Measurements from ENCODE around the gene KLHL2.

KLHL2 gene

DNA sequence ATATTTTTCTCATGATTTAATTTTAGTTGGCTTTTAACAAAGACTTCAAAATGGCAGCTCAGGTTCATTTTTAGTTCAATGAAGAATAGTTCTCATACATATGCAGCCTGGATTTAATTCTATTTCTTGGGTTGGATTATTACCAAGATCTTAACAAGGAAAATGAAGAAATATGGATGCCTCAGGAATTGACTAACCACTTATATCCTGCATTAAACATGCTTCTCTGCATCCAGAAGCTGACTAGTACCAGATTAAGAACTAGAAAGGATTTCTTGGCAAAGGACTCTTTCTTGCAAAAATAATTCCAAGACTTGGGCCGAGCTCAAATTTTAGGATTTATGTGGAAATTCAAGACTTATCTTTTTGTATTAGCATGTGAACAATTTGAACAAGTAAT lies 5.6 kb upstream of the KLHL2 start:
- peaks cover 11% of the 10 kb centered on the region for H3K27me3 ChIP-seq (ENCODE audit: insufficient read depth, insufficient read length)
- no peaks in the 10 kb centered on the region for H3K9me3 ChIP-seq (ENCODE audit: insufficient read depth, low read length)
- no peaks in the 10 kb centered on the region for H3K36me3 ChIP-seq (ENCODE audit: insufficient read depth, insufficient read length, low read length)
- H3K4me3 ChIP-seq (ENCODE audit: insufficient read length, low read depth), result no peak overlapping the region
- no peak for DNase-seq (ENCODE audit: low read depth, low spot score)
- TF ChIP-seq ZNF274 (IDR thresholded peaks at IDR 0.05; ENCODE audit: low read depth, low read length), result no peak
- no peak for TF ChIP-seq SUZ12 (IDR thresholded peaks at IDR 0.05; ENCODE audit: extremely low read depth, insufficient read depth, insufficient read length)
- TF ChIP-seq YY1 (IDR thresholded peaks at IDR 0.05; ENCODE audit: insufficient read depth, insufficient read length), result no peak
- no peak overlapping the region for H3K9ac ChIP-seq (ENCODE audit: insufficient read length, low read depth)
- H3K4me1 ChIP-seq (ENCODE audit: insufficient read depth, insufficient read length), result peaks cover 2% of the 10 kb centered on the region

DNA sequence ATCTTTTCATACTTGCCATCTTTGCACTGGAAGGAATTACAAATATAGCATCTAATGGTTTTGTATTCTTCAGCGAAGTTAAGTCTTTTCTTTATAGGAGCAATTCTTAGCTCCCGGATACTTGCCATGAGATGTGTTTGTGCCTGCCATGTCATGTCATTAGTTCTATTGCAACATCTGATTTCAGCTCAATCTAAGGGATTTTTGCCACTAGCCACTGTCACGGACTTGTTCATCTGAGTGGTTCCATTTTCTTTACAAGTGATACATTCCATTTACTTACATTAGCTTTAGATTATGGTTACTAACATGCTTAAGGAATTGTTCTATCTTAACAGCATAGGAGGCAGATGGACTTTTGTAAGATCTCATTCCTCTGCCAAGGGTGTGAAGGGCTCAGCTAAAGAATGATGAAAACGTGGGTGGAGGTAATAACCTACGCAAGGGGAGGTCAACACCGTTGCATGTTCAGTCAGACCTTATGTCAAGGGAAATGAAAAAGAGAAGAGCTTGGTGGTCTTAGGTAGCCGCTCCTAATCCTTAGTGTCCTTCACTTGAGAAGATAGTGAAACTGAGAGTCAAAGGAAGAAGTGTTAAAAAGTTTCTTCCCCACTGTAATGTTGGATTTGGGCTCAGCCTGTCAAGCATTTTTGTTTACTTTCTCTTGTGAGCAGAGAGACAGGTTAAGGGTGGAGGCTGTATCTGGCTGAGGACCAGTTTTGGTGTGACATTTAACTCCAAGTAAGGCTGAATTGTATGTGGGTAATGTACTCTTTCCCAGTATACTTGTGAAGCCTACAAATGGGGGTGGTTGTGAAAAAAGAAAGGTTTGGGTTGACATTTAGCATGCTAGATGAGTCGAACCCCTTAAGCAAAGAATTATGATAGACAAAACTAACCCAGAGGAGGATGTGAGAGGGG lies 3.6 kb upstream of the KLHL2 start:
- Histone ChIP-seq H3K36me3 (ENCODE audit: insufficient read depth, insufficient read length, low read length) (no peaks in the 10 kb centered on the region), H3K4me1 (ENCODE audit: insufficient read depth, insufficient read length) (peaks cover 3% of the 10 kb centered on the region), H3K4me3 (ENCODE audit: insufficient read length, low read depth) (no peak overlapping the region), H3K27me3 (ENCODE audit: insufficient read depth, insufficient read length) (peaks cover 26% of the 10 kb centered on the region), H3K9me3 (ENCODE audit: insufficient read depth, low read length) (no peaks in the 10 kb centered on the region), H3K9ac (ENCODE audit: insufficient read length, low read depth) (no peak overlapping the region)
- TF ChIP-seq ZNF274 (IDR thresholded peaks at IDR 0.05; ENCODE audit: low read depth, low read length) (no peak), YY1 (IDR thresholded peaks at IDR 0.05; ENCODE audit: insufficient read depth, insufficient read length) (no peak), SUZ12 (IDR thresholded peaks at IDR 0.05; ENCODE audit: extremely low read depth, insufficient read depth, insufficient read length) (no peak)
- no peak for DNase-seq (ENCODE audit: low read depth, low spot score)

DNA sequence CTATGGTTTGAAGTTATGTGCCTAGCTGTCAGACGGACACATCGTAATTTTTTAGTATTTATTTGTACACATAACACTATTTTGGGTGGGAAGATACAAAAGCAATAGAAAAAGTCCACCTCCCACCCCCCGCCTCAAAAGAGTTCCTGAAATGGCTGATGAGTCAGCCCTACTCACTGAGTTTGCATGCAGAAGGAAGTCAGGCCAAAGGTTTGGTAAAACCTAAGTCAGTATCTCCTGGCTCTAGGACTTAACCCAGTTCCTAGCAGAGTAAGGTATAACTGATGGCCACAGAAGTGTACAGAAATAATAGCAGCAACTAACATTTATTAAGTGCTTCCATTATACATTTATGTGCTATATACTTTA lies 2.9 kb upstream of the KLHL2 start:
- Histone ChIP-seq H3K27me3 (ENCODE audit: insufficient read depth, insufficient read length) (peaks cover 32% of the 10 kb centered on the region), H3K4me1 (ENCODE audit: insufficient read depth, insufficient read length) (peaks cover 3% of the 10 kb centered on the region), H3K4me3 (ENCODE audit: insufficient read length, low read depth) (no peak overlapping the region), H3K9ac (ENCODE audit: insufficient read length, low read depth) (no peak overlapping the region), H3K36me3 (ENCODE audit: insufficient read depth, insufficient read length, low read length) (no peaks in the 10 kb centered on the region), H3K9me3 (ENCODE audit: insufficient read depth, low read length) (no peaks in the 10 kb centered on the region)
- no peak for DNase-seq (ENCODE audit: low read depth, low spot score)
- TF ChIP-seq ZNF274 (IDR thresholded peaks at IDR 0.05; ENCODE audit: low read depth, low read length) (no peak), SUZ12 (IDR thresholded peaks at IDR 0.05; ENCODE audit: extremely low read depth, insufficient read depth, insufficient read length) (no peak), YY1 (IDR thresholded peaks at IDR 0.05; ENCODE audit: insufficient read depth, insufficient read length) (no peak)

DNA sequence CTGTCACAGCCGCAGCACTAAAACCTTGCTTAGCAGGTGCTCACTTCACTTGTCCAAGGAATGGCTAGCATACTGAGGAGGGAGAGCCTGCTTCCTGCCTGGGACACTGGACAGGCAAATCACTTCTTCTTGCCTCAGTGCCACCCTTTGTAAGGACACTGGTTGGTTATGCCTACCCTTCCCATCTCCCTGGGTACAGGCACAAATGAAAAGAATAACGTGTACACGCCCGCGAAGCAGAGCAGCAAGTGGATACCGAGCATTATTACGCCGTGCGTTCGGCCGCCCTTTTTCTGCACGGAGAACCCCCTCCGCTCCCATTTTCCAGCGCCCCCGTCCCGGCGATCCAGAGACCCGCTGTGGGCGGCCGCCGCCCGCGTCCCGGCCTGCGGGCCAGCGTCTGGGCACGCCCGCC lies 338 bp upstream of the KLHL2 start:
- peak overlapping the region; percentile 56 for H3K9ac ChIP-seq (ENCODE audit: insufficient read length, low read depth)
- H3K4me3 ChIP-seq (ENCODE audit: insufficient read length, low read depth), result peak overlapping the region; percentile 74
- H3K36me3 ChIP-seq (ENCODE audit: insufficient read depth, insufficient read length, low read length), result no peaks in the 10 kb centered on the region
- peaks cover 3% of the 10 kb centered on the region for H3K4me1 ChIP-seq (ENCODE audit: insufficient read depth, insufficient read length)
- no peak for DNase-seq (ENCODE audit: low read depth, low spot score)
- H3K9me3 ChIP-seq (ENCODE audit: insufficient read depth, low read length), result no peaks in the 10 kb centered on the region
- no peak for TF ChIP-seq ZNF274 (IDR thresholded peaks at IDR 0.05; ENCODE audit: low read depth, low read length)
- TF ChIP-seq YY1 (IDR thresholded peaks at IDR 0.05; ENCODE audit: insufficient read depth, insufficient read length), result no peak
- TF ChIP-seq SUZ12 (IDR thresholded peaks at IDR 0.05; ENCODE audit: extremely low read depth, insufficient read depth, insufficient read length), result no peak
- H3K27me3 ChIP-seq (ENCODE audit: insufficient read depth, insufficient read length), result peaks cover 34% of the 10 kb centered on the region

DNA sequence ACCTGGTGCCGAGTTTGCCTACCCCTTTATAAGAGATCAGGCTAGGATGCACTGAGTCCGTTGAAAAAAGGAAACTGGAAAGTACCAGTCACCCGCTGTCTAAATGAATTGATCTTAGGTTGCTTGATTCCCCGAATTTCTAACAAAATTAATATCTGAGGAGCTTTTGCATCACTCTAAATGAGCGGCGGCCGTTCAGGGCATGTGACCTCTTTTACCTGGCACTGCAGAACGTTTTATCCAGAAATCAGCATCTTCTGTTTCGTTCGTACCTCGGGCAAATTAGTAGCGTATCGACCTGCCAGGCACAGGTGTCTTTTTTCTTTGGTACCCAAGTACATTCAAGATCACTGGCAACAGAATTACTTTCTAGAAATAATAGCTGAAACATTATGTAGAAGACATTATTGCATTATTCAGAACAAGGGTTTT lies 876 bp downstream of the KLHL2 start:
- H3K36me3 ChIP-seq (ENCODE audit: insufficient read depth, insufficient read length, low read length), result no peaks in the 10 kb centered on the region
- no peak for DNase-seq (ENCODE audit: low read depth, low spot score)
- peaks cover 34% of the 10 kb centered on the region for H3K27me3 ChIP-seq (ENCODE audit: insufficient read depth, insufficient read length)
- peak overlapping the region; percentile 83 for H3K9ac ChIP-seq (ENCODE audit: insufficient read length, low read depth)
- TF ChIP-seq ZNF274 (IDR thresholded peaks at IDR 0.05; ENCODE audit: low read depth, low read length) (no peak), SUZ12 (IDR thresholded peaks at IDR 0.05; ENCODE audit: extremely low read depth, insufficient read depth, insufficient read length) (no peak), YY1 (IDR thresholded peaks at IDR 0.05; ENCODE audit: insufficient read depth, insufficient read length) (no peak)
- peak overlapping the region; percentile 74 for H3K4me3 ChIP-seq (ENCODE audit: insufficient read length, low read depth)
- no peaks in the 10 kb centered on the region for H3K9me3 ChIP-seq (ENCODE audit: insufficient read depth, low read length)
- peaks cover 3% of the 10 kb centered on the region for H3K4me1 ChIP-seq (ENCODE audit: insufficient read depth, insufficient read length)

DNA sequence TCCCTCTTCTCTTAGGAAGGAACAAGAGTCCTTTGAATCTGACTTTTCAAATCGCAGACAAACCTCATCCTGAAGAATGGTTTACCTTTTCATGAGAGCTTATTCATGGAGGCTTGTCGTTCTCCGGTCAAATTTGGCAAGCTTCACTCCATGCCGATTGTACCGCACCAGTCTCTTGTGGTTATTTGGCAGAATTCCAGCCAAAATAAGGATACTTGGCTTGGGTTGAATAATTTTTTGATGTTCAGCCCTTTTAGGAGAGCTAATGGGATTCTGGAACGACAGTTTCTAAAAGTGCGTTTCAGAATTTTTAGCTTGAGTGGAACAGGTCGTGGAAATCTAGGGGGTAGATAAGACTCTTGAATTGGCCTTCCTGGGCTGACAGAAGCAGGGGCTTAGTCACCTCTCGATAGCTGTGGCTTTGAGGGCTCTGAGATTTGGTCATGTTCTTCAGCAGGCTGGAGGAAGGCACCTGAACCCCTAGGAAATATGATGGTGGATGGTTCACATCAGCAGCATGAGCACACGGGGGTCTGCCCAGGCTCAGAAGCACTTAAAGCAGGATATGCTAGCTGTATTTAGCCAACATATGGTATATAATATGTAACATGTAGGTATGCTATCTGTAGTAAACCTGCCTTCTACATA lies 1.5 kb downstream of the KLHL2 start:
- Histone ChIP-seq H3K9me3 (ENCODE audit: insufficient read depth, low read length) (no peaks in the 10 kb centered on the region), H3K4me3 (ENCODE audit: insufficient read length, low read depth) (no peak overlapping the region), H3K4me1 (ENCODE audit: insufficient read depth, insufficient read length) (peaks cover 3% of the 10 kb centered on the region), H3K27me3 (ENCODE audit: insufficient read depth, insufficient read length) (peaks cover 34% of the 10 kb centered on the region), H3K9ac (ENCODE audit: insufficient read length, low read depth) (no peak overlapping the region), H3K36me3 (ENCODE audit: insufficient read depth, insufficient read length, low read length) (no peaks in the 10 kb centered on the region)
- TF ChIP-seq ZNF274 (IDR thresholded peaks at IDR 0.05; ENCODE audit: low read depth, low read length) (no peak), YY1 (IDR thresholded peaks at IDR 0.05; ENCODE audit: insufficient read depth, insufficient read length) (no peak), SUZ12 (IDR thresholded peaks at IDR 0.05; ENCODE audit: extremely low read depth, insufficient read depth, insufficient read length) (no peak)
- no peak for DNase-seq (ENCODE audit: low read depth, low spot score)

DNA sequence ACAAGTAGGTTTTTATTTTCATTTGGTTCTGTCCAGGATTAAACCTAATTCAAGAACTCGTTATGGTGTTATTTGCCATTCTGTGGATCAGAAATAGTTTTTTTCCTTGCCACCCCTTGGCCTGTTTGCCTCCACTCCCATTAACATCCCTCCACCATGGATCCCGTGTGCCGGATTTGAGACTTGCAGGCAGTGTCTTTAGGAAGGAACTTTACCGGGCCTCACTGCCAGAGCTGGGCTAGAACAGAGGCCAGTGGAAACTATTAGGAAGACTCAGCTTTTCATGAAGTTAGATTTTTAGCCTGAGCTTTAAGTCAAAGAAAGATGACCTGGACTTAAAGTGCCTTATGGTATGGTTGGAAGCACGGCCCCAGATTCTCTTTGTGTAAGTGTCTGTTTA lies 2.4 kb downstream of the KLHL2 start:
- Histone ChIP-seq H3K4me3 (ENCODE audit: insufficient read length, low read depth) (no peak overlapping the region), H3K27me3 (ENCODE audit: insufficient read depth, insufficient read length) (peaks cover 34% of the 10 kb centered on the region), H3K4me1 (ENCODE audit: insufficient read depth, insufficient read length) (peaks cover 3% of the 10 kb centered on the region), H3K9ac (ENCODE audit: insufficient read length, low read depth) (no peak overlapping the region), H3K9me3 (ENCODE audit: insufficient read depth, low read length) (no peaks in the 10 kb centered on the region), H3K36me3 (ENCODE audit: insufficient read depth, insufficient read length, low read length) (no peaks in the 10 kb centered on the region)
- TF ChIP-seq ZNF274 (IDR thresholded peaks at IDR 0.05; ENCODE audit: low read depth, low read length), result no peak
- TF ChIP-seq YY1 (IDR thresholded peaks at IDR 0.05; ENCODE audit: insufficient read depth, insufficient read length), result no peak
- no peak for DNase-seq (ENCODE audit: low read depth, low spot score)

Data from NT2/D1 (cell line).